ENCODE data around the gene PHF19.

DNA sequence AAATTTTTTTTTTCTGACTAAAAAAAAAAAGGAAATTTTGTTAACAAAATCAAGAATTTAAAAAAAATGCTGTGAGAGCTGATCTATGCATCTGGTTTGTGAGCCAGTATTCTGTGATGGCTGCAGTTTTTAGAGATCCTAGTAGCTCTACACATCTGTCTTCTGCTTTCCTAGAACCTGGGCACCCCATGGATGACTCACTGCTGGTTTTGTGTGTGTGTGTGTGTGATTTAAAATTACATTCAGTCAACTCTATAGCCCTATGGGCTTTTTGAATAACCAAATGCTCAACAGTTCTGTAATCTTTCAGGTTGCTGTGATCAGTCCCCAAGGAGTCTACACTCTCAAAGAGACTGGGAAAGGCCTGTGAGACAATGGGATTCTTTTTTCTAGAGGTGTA lies 31.7 kb downstream of the PHF19 start:
- TF ChIP-seq EZH2phosphoT487 (IDR thresholded peaks at IDR 0.05; ENCODE audit: insufficient read depth, low read depth) (no peak), EZH2 (IDR thresholded peaks at IDR 0.05; ENCODE audit: insufficient read depth, poor library complexity, severe bottlenecking) (no peak)

Measured in GM23248 (cell line).